ENCODE data around the gene PARP16.

PARP16 gene

GRCh38 chr15:65214010-65214409 is 72.7 kb downstream of the PARP16 start:
- no peak overlapping the region for H3K4me3 Mint-ChIP-seq
- DNase-seq (ENCODE audit: low spot score in 2 of 2) = no peak
- H3K9me3 Mint-ChIP-seq = no peaks in the 10 kb centered on the region
- H3K36me3 Mint-ChIP-seq = no peaks in the 10 kb centered on the region
- peaks cover 13% of the 10 kb centered on the region for H3K4me1 Mint-ChIP-seq
- H3K27ac Mint-ChIP-seq = no peak overlapping the region
- no peak for ATAC-seq

- ATAC-seq (no peak), DNase-seq (ENCODE audit: low spot score in 2 of 2) (no peak)
- H3K27ac Mint-ChIP-seq = peak overlapping the region; percentile 46
- no peaks in the 10 kb centered on the region for H3K9me3 Mint-ChIP-seq
- no peaks in the 10 kb centered on the region for H3K36me3 Mint-ChIP-seq
- peaks cover 8% of the 10 kb centered on the region for H3K4me1 Mint-ChIP-seq
- H3K4me3 Mint-ChIP-seq = no peak overlapping the region
Measured at GRCh38 chr15:65213241-65213640, 73.4 kb downstream of the PARP16 start.

GRCh38 chr15:65212097-65212496 is 74.6 kb downstream of the PARP16 start:
- no peak overlapping the region for H3K4me3 Mint-ChIP-seq
- ATAC-seq = peak; percentile 81
- H3K27ac Mint-ChIP-seq = no peak overlapping the region
- no peaks in the 10 kb centered on the region for H3K4me1 Mint-ChIP-seq
- H3K9me3 Mint-ChIP-seq = no peaks in the 10 kb centered on the region
- H3K36me3 Mint-ChIP-seq = no peaks in the 10 kb centered on the region
- peak; percentile 20 to 62 for DNase-seq (ENCODE audit: low spot score in 2 of 2)

GRCh38 chr15:65211482-65211982 is 75.2 kb downstream of the PARP16 start:
- ATAC-seq (no peak), DNase-seq (ENCODE audit: low spot score in 2 of 2) (no peak)
- Mint-ChIP-seq H3K36me3 (no peaks in the 10 kb centered on the region), H3K4me1 (no peaks in the 10 kb centered on the region), H3K9me3 (no peaks in the 10 kb centered on the region), H3K27ac (no peak overlapping the region), H3K4me3 (no peak overlapping the region)

- no peaks in the 10 kb centered on the region for H3K9me3 Mint-ChIP-seq
- no peak for ATAC-seq
- DNase-seq (ENCODE audit: low spot score in 2 of 2) = no peak
- H3K4me1 Mint-ChIP-seq = no peaks in the 10 kb centered on the region
- H3K4me3 Mint-ChIP-seq = no peak within 1 kb of the TSS
- H3K36me3 Mint-ChIP-seq = no peaks in the 10 kb centered on the region
- no peak within 1 kb of the TSS for H3K27ac Mint-ChIP-seq
Measured at GRCh38 chr15:65210770-65211481, 75.8 kb downstream of the PARP16 start, which contains the start of gene CILP. CILP (minus strand) TSS chr15:65211473; CDS start chr15:65209755, 1,718 bp downstream.

- DNase-seq (ENCODE audit: low spot score in 2 of 2) (no peak), ATAC-seq (no peak)
- H3K36me3 Mint-ChIP-seq = no peaks in the 10 kb centered on the region
- no peak overlapping the region for H3K4me3 Mint-ChIP-seq
- no peaks in the 10 kb centered on the region for H3K9me3 Mint-ChIP-seq
- no peak overlapping the region for H3K27ac Mint-ChIP-seq
- no peaks in the 10 kb centered on the region for H3K4me1 Mint-ChIP-seq
Measured at GRCh38 chr15:65209701-65210643, 76.7 kb downstream of the PARP16 start.

GRCh38 chr15:65208647-65209046 is 78.0 kb downstream of the PARP16 start:
- no peak overlapping the region for H3K27ac Mint-ChIP-seq
- no peaks in the 10 kb centered on the region for H3K4me1 Mint-ChIP-seq
- H3K4me3 Mint-ChIP-seq = no peak overlapping the region
- DNase-seq (ENCODE audit: low spot score in 2 of 2) = no peak
- H3K9me3 Mint-ChIP-seq = no peaks in the 10 kb centered on the region
- no peak for ATAC-seq
- H3K36me3 Mint-ChIP-seq = no peaks in the 10 kb centered on the region
